Bronchial epithelial cell (primary cell): Measurements from ENCODE around the gene PTPRN2. TPM values are rescaled to one million over a fixed set of nuclear protein-coding genes. Genes with fewer than 3 reads are reported as not detected.

ENCODE experiments used
- DNase-seq: peaks from one replicate; pipeline ENCODE4 v3.0.0-alpha.2; 2010; ENCODE audit warnings: low read depth
- FAIRE-seq: peaks from 2 replicates; lab custom pipeline; 2011; peaks lifted over from hg19 to GRCh38; lab: Jason Lieb, UNC
- H3K27me3 ChIP-seq: 2 replicates; pipeline ENCODE4 v1.5.1; 2011; ENCODE audit warnings: low read length; ENCODE audit not compliant: control insufficient read depth, insufficient read depth
- H3K36me3 ChIP-seq: 2 replicates; pipeline ENCODE4 v1.5.1; 2011; ENCODE audit warnings: low read length; ENCODE audit not compliant: control insufficient read depth, insufficient read depth
- H3K4me3 ChIP-seq: 2 replicates; pipeline ENCODE4 v1.5.1; 2011; ENCODE audit warnings: mild to moderate bottlenecking, low read depth, low read length, control low read depth
- total RNA-seq: library from RNA; depleted of rRNA; stranded (reverse); fragments of >200 nt; gene quantifications from 2 replicates; pipeline ENCODE4 v1.2.1, GENCODE V29; 2014
- TF ChIP-seq, protein P1 (sequence below): IDR thresholded peaks from 2 replicates; pipeline ENCODE4 v1.5.1; 2011; ENCODE audit warnings: mild to moderate bottlenecking, moderate library complexity, low read length, control low read depth, inconsistent platforms; ENCODE audit not compliant: insufficient read depth, severe bottlenecking

PTPRN2 gene
- total RNA-seq, 1 donor from 2014 or later, result 1.1 TPM

DNA sequence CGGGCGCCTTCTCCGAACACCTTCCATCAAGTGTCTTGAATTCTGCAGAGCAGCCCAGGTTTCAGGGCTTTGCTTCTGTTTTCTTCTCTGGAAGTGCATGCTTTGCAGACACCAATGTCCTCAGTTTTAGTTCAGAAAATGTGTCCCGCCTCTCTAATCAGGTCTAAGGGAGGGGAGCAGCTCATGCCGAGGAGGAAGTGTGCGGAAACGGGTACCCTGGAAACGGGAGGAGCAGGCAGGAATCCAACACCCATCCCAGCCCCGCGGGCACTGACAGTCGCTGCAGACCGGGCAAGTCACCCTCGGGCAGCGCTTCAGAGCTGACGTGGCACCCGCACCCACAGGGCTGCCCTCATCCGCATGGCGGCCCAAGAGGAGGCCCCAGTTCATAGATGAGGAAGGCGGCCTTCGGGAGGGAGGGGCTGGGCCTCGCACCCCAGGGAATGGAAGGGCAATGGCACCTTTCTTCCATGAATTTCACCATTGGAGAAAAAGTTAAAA is 912.1 kb downstream of the PTPRN2 start:
- no peak for DNase-seq

DNA sequence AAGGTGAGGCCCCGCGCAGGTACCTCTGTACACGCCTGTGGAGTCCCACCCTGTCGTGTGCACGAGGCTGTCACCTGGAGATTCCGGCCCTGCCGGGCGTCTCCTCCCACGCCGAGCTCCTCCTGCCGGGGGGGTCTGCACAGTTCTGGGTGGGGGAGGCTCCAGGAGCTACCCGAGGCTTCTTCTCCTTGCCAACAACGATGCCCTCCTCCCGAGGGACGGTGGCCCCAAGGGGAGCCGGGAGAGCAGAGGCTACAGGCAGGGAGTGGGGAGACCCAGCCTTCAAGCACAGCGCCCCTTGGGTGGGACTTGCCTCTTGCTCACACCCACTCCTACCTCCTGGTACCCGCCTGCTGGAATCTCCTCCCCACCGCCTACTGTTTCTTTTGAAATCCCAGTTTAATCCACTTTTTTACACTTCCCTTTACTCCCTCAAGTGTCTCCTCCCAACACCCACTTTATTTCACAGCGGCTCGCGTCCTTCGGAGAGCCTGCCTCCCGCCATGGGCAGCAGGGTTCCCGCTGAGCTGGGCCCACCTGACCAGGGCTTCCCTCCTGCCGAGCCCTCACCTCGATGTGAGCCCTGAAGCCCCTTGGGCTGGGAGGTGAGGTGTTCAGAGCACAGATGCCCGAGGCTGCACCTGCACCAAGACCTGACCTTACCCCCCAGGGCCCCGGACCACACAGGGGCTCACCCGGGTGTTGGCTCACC is 912.8 kb downstream of the PTPRN2 start:
- TF ChIP-seq, protein P1, sequence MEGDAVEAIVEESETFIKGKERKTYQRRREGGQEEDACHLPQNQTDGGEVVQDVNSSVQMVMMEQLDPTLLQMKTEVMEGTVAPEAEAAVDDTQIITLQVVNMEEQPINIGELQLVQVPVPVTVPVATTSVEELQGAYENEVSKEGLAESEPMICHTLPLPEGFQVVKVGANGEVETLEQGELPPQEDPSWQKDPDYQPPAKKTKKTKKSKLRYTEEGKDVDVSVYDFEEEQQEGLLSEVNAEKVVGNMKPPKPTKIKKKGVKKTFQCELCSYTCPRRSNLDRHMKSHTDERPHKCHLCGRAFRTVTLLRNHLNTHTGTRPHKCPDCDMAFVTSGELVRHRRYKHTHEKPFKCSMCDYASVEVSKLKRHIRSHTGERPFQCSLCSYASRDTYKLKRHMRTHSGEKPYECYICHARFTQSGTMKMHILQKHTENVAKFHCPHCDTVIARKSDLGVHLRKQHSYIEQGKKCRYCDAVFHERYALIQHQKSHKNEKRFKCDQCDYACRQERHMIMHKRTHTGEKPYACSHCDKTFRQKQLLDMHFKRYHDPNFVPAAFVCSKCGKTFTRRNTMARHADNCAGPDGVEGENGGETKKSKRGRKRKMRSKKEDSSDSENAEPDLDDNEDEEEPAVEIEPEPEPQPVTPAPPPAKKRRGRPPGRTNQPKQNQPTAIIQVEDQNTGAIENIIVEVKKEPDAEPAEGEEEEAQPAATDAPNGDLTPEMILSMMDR, result no peak
- DNase-seq, result no peak
- H3K36me3 ChIP-seq, result no peaks in the 10 kb centered on the region
- H3K4me3 ChIP-seq, result no peak overlapping the region
- no peak for FAIRE-seq
- no peaks in the 10 kb centered on the region for H3K27me3 ChIP-seq

More for the DNA sequence above, 912.1 kb downstream of the PTPRN2 start:
- Histone ChIP-seq H3K36me3 (no peaks in the 10 kb centered on the region), H3K4me3 (no peak overlapping the region), H3K27me3 (no peaks in the 10 kb centered on the region)
- TF ChIP-seq, protein P1, result no peak
- no peak for FAIRE-seq

DNA sequence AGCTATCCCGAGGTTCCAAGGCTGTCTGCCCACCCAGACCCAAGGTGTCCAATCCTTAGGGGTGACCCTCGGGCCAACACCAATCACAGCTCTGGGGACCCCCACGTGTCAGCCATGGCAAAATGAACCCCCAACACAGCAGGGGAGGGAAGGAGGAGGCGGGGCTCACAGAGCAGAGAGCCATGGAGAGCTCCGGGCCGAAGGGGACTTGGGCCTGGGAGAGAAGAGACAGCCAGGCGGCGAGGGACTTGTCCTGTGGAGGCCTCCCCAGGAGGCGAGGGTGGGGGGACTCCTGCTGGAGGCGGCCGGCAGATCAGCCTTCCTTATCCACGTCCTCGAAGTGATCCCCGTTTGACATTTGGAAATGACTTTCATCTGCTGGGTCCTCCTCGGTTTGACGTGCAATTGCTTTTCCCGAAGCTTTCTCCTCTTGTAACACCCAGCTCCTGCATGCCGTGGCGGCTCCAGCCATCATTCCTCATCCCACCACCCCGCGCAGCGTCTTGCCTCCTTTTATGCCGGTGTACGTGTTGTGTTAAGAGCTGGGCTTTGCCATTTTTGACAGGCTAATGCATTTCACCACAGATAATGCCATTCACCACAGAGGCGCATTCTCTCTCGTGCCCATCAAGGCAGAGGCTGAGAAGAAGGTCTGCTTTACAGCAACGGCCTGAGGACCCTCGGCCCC is 913.5 kb downstream of the PTPRN2 start:
- no peak for FAIRE-seq
- Histone ChIP-seq H3K36me3 (no peaks in the 10 kb centered on the region), H3K4me3 (no peak overlapping the region), H3K27me3 (no peaks in the 10 kb centered on the region)
- TF ChIP-seq, protein P1, result no peak
- no peak for DNase-seq

DNA sequence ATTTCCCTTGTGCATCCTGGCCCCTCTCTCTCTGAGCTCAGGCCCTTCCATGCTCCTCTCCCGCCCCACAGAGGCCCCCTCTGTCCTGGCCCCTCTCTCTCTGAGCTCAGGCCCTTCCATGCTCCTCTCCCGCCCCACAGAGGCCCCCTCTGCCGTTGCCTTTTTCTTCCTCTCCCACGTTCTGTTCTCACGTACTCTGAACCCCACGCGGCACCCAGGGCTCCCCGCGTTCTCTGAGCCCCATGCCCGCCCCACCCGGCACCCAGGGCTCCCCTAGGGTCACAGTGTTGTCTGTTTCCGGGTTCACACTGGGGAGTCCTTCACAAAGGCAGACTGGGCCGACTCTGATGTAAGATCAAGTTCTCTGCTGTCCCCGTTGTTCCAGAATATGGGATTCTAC is 914.0 kb downstream of the PTPRN2 start:
- no peaks in the 10 kb centered on the region for H3K36me3 ChIP-seq
- no peak for FAIRE-seq
- DNase-seq, result no peak
- H3K4me3 ChIP-seq, result no peak overlapping the region
- TF ChIP-seq, protein P1, result no peak
- no peaks in the 10 kb centered on the region for H3K27me3 ChIP-seq

DNA sequence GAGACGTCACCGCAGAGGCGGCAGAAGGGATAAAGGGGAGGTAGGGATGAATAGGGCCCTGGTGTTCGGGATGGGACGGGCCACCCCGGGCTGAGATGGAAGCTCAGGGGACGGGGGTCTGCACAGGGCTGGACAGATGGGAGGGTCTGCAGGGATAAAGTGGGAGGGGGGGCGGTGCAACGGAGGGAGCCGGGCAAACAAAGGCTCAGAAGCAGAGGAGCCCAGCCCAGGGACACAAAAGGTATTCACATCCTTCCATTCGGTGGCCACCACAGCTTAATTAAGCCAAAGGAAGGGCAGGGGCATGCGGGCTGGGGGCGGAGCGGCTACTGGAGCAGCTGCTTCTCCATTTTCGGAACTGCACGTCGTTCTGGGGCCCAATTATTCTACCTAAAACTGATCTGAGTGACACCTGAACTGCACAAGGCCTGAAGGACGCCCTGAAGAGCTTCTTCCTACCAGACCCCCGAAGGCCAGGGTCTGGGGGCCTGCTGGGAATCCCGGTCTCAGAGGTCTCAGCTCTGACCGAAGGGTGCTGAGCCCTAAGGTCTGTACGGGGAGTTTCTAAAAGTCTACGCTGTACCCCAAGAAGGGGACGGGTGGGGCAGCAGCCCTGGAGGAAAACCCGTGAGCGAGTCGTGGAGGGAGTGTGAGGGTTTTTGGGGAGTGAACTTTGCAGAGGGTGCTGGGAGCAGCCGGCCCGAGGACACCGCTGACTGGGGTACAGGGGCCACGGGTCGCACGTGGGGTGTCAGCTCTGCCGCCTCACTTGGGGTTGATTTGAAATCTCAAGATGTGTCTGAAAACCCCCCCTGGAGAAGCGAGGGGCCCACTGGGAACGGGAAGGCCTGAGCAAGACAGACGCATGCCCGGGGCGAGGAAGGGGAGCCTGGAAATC is 916.0 kb downstream of the PTPRN2 start:
- Histone ChIP-seq H3K4me3 (no peak overlapping the region), H3K36me3 (no peaks in the 10 kb centered on the region), H3K27me3 (no peaks in the 10 kb centered on the region)
- DNase-seq (no peak), FAIRE-seq (no peak)
- TF ChIP-seq, protein P1, result no peak
